Activated effector memory CD4-positive, alpha-beta T cell treated with Interleukin-2 at 50 U/mL for 16 hours (primary cell): ENCODE measurements around the gene ATF6.

Experiments
- DNase-seq: peaks from one replicate; pipeline ENCODE4 v3.0.0-alpha.2; 2020

ATF6 gene

GRCh38 chr1:162006081-162006480 lies 240.0 kb downstream of the ATF6 start:
- no peak for DNase-seq

- no peak for DNase-seq
Observed at GRCh38 chr1:162007466-162007865, 241.3 kb downstream of the ATF6 start.

GRCh38 chr1:162008799-162009198 lies 242.7 kb downstream of the ATF6 start:
- no peak for DNase-seq

GRCh38 chr1:162009501-162010174 lies 243.5 kb downstream of the ATF6 start:
- no peak for DNase-seq

- no peak for DNase-seq
Observed at GRCh38 chr1:162010175-162010506, 244.0 kb downstream of the ATF6 start.

GRCh38 chr1:162011337-162012012 lies 245.4 kb downstream of the ATF6 start:
- no peak for DNase-seq

GRCh38 chr1:162013289-162013688 lies 247.2 kb downstream of the ATF6 start:
- no peak for DNase-seq
